OCI-LY7 (cell line): ENCODE measurements around the gene TRERF1. TPM values are rescaled to one million over a fixed set of nuclear protein-coding genes. Genes with fewer than 3 reads are reported as not detected.
A peak's percentile ranks its signal among the peaks of the same experiment; 100 is the strongest.

Experiments
- BruUV-seq: library from RNA; stranded (reverse); fragments of 400-500 nt; replicated peaks from 2 replicates; lab custom pipeline; 2021; lab: Mats Ljungman, UMichigan
- CTCF ChIA-PET: fragments of 300-600 bp; sonication (Branson Sonifier 250); formaldehyde crosslinking; loops from one replicate; lab custom pipeline; 2022; ENCODE audit warnings: antibody characterized with exemption; ENCODE audit not compliant: unreplicated experiment; lab: Charles Lee
- POLR2A ChIA-PET: fragments of 300-600 bp; sonication (Branson Sonifier 250); formaldehyde crosslinking; loops from one replicate; lab custom pipeline; 2022; ENCODE audit warnings: antibody characterized with exemption; lab: Charles Lee
- DNase-seq: peaks from one replicate; pipeline ENCODE4 v3.0.0-alpha.2; 2015; ENCODE audit warnings: low spot score
- H2AFZ ChIP-seq: fragments of 200-600 bp; sonication (generic), shearing (Covaris generic); 2 replicates; pipeline ENCODE4 v1.6.1; 2014; ENCODE audit warnings: mild to moderate bottlenecking, antibody characterized with exemption, low read length, moderate library complexity
- H3K27ac ChIP-seq: fragments of 200-600 bp; sonication (generic); 2 replicates; pipeline ENCODE4 v1.5.1; 2014; ENCODE audit warnings: mixed run types, low read depth, mild to moderate bottlenecking, moderate library complexity, low read length, inconsistent platforms; ENCODE audit not compliant: poor library complexity, severe bottlenecking
- H3K36me3 ChIP-seq: fragments of 200-600 bp; sonication (generic); 2 replicates; pipeline ENCODE4 v1.6.1; 2014; ENCODE audit warnings: mild to moderate bottlenecking, antibody characterized with exemption, low read length, moderate library complexity, mixed read lengths; ENCODE audit not compliant: insufficient read depth
- H3K4me1 ChIP-seq: fragments of 200-600 bp; sonication (generic); 2 replicates; pipeline ENCODE4 v1.5.1; 2014; ENCODE audit warnings: mild to moderate bottlenecking, low read length; ENCODE audit not compliant: insufficient read depth, poor library complexity, severe bottlenecking
- H3K4me2 ChIP-seq: fragments of 200-600 bp; sonication (generic); 2 replicates; pipeline ENCODE4 v1.6.1; 2014; ENCODE audit warnings: mild to moderate bottlenecking, low read length
- H3K4me3 ChIP-seq: fragments of 200-600 bp; sonication (generic); 2 replicates; pipeline ENCODE4 v1.5.1; 2014; ENCODE audit warnings: mild to moderate bottlenecking, low read depth, low read length; ENCODE audit not compliant: poor library complexity, severe bottlenecking
- H3K79me2 ChIP-seq: fragments of 200-600 bp; sonication (generic); 2 replicates; pipeline ENCODE4 v1.6.1; 2016; ENCODE audit warnings: low read depth, mild to moderate bottlenecking, low read length, moderate library complexity, mixed read lengths; ENCODE audit not compliant: insufficient read depth
- H3K9me2 ChIP-seq: fragments of 200-600 bp; sonication (generic); 2 replicates; pipeline ENCODE4 v1.6.1; 2016; ENCODE audit warnings: mild to moderate bottlenecking, low read length, mixed read lengths; ENCODE audit not compliant: insufficient read depth
- H3K9me3 ChIP-seq: fragments of 200-600 bp; sonication (generic); 2 replicates; pipeline ENCODE4 v1.6.1; 2014; ENCODE audit warnings: mild to moderate bottlenecking, mixed run types, low read length, mixed read lengths
- H4K20me1 ChIP-seq: fragments of 200-600 bp; sonication (generic); 2 replicates; pipeline ENCODE4 v1.6.1; 2014; ENCODE audit warnings: mild to moderate bottlenecking, antibody characterized with exemption, low read length, moderate library complexity, mixed read lengths; ENCODE audit not compliant: insufficient read depth
- CTCF ChIP-seq: fragments of 200-600 bp; sonication (generic); conservative IDR thresholded peaks from 2 replicates; pipeline ENCODE4 v1.5.1; 2014; ENCODE audit warnings: mild to moderate bottlenecking, antibody characterized with exemption, low read length, moderate library complexity, mixed read lengths
- EZH2phosphoT487 ChIP-seq: fragments of 200-600 bp; sonication (generic); IDR thresholded peaks from 2 replicates; pipeline ENCODE4 v1.6.1; 2018; ENCODE audit warnings: low read depth, borderline replicate concordance, mild to moderate bottlenecking, mixed run types, antibody characterized with exemption, low read length, moderate library complexity, mixed read lengths
- intact Hi-C: fragments of 100-400 bp; cut with micrococcal nuclease; formaldehyde crosslinking; loops from one replicate; pipeline ENCODE4 v1.10.0; 2022; ENCODE audit not compliant: unreplicated experiment
- total RNA-seq, 2 experiments: library from RNA; depleted of rRNA in 1 of 2; stranded (reverse); fragments of >200 nt in 1 of 2; shearing (Covaris generic) in 1 of 2; gene quantifications; 2 replicates each; pipeline ENCODE4 v1.2.3, GENCODE V29; 2014 to 2022

TRERF1 gene
- total RNA-seq, 2 experiments from 2014 or later: 5.7 to 12.9 TPM

GRCh38 chr6:42259841-42260395 is 191.8 kb downstream of the TRERF1 start:
- peaks cover 8% of the 10 kb centered on the region for H3K4me1 ChIP-seq
- 0 out of 2 replicates have a peak, but pooled peaks cover 3% of the 10 kb centered on the region for H3K36me3 ChIP-seq
- no TSS peak for BruUV-seq
- no peak for DNase-seq
- H4K20me1 ChIP-seq: no peaks in the 10 kb centered on the region
- peak overlapping the region; percentile 48; the same call in 1 of the 2 replicates for H3K4me2 ChIP-seq
- intact Hi-C loops: loop anchor here (2.0 to 5.0 kb wide), 2 partner anchors 272 to 287 kb away; no protein-coding TSS in a partner anchor
- no peaks in the 10 kb centered on the region for H3K9me2 ChIP-seq
- no peaks in the 10 kb centered on the region for H3K79me2 ChIP-seq
- TF ChIP-seq EZH2phosphoT487: no peak
- H3K4me3 ChIP-seq: peak overlapping the region; percentile 42
- H2AFZ ChIP-seq: no peak overlapping the region
- ChIA-PET POLR2A (no interaction called here), CTCF (interaction anchor here (1.0 kb wide), 1 partner anchor 288 kb away, joined by 5 read pairs; no protein-coding TSS in a partner anchor)
- H3K9me3 ChIP-seq: no peaks in the 10 kb centered on the region
- H3K27ac ChIP-seq: no peak overlapping the region

- Histone ChIP-seq H3K27ac (no peak overlapping the region), H3K4me3 (no peak overlapping the region), H3K4me2 (no peak overlapping the region), H2AFZ (no peak overlapping the region), H4K20me1 (no peaks in the 10 kb centered on the region), H3K9me2 (no peaks in the 10 kb centered on the region), H3K4me1 (peaks cover 8% of the 10 kb centered on the region), H3K9me3 (no peaks in the 10 kb centered on the region), H3K36me3 (0 out of 2 replicates have a peak, but pooled peaks cover 3% of the 10 kb centered on the region), H3K79me2 (no peaks in the 10 kb centered on the region)
- intact Hi-C loops: no loop called here
- no TSS peak for BruUV-seq
- POLR2A ChIA-PET: no interaction called here
- TF ChIP-seq EZH2phosphoT487 (no peak), CTCF (no peak)
- DNase-seq: no peak
- CTCF ChIA-PET: no interaction called here
Observed at GRCh38 chr6:42259286-42259685, 192.4 kb downstream of the TRERF1 start.

- no peak for DNase-seq
- H3K4me2 ChIP-seq: no peak overlapping the region
Observed at GRCh38 chr6:42257614-42258013, 194.1 kb downstream of the TRERF1 start.

More at GRCh38 chr6:42257614-42258013, 194.1 kb downstream of the TRERF1 start:
- TF ChIP-seq CTCF (no peak), EZH2phosphoT487 (no peak)
- POLR2A ChIA-PET: no interaction called here
- no peak overlapping the region for H3K27ac ChIP-seq
- peaks cover 8% of the 10 kb centered on the region for H3K4me1 ChIP-seq
- H3K9me3 ChIP-seq: no peaks in the 10 kb centered on the region
- peaks cover 12% of the 10 kb centered on the region; the same call in 1 of the 2 replicates for H3K36me3 ChIP-seq
- no peaks in the 10 kb centered on the region for H3K79me2 ChIP-seq
- no TSS peak for BruUV-seq
- intact Hi-C loops: no loop called here
- CTCF ChIA-PET: no interaction called here
- H3K9me2 ChIP-seq: no peaks in the 10 kb centered on the region
- no peak overlapping the region for H3K4me3 ChIP-seq
- no peak overlapping the region for H2AFZ ChIP-seq
- H4K20me1 ChIP-seq: no peaks in the 10 kb centered on the region
